Activated naive CD8-positive, alpha-beta T cell treated with anti-CD3 and anti-CD28 coated beads, Interleukin-2, amount 50 U/mL, for 24 hours (primary cell): ENCODE measurements around the gene NRXN2.
"Not testable (repeated sequence)": the region's sequence is repeated elsewhere in the genome, so short reads cannot be mapped to it uniquely, and the experiment has no call there.

Experiments
- ATAC-seq: fragments of 150-1000 bp; cut with Tn5 transposase; one replicate; pipeline ENCODE4 v1.10.0; 2021
- DNase-seq: peaks from one replicate; pipeline ENCODE4 v3.0.0; 2021
- H3K27ac Mint-ChIP-seq: one replicate; pipeline ENCODE4 v1.8.0; 2021; ENCODE audit warnings: mild to moderate bottlenecking, mixed read lengths
- H3K27me3 Mint-ChIP-seq: one replicate; pipeline ENCODE4 v1.8.0; 2021; ENCODE audit warnings: mixed read lengths
- H3K36me3 Mint-ChIP-seq: one replicate; pipeline ENCODE4 v1.8.0; 2021; ENCODE audit warnings: low read depth, mixed read lengths
- H3K4me1 Mint-ChIP-seq: one replicate; pipeline ENCODE4 v1.8.0; 2021; ENCODE audit warnings: mixed read lengths
- H3K4me3 Mint-ChIP-seq: one replicate; pipeline ENCODE4 v1.8.0; 2021; ENCODE audit warnings: mild to moderate bottlenecking, moderate library complexity, mixed read lengths
- H3K9me3 Mint-ChIP-seq: one replicate; pipeline ENCODE4 v1.8.0; 2021; ENCODE audit warnings: mixed read lengths

NRXN2 gene

DNA sequence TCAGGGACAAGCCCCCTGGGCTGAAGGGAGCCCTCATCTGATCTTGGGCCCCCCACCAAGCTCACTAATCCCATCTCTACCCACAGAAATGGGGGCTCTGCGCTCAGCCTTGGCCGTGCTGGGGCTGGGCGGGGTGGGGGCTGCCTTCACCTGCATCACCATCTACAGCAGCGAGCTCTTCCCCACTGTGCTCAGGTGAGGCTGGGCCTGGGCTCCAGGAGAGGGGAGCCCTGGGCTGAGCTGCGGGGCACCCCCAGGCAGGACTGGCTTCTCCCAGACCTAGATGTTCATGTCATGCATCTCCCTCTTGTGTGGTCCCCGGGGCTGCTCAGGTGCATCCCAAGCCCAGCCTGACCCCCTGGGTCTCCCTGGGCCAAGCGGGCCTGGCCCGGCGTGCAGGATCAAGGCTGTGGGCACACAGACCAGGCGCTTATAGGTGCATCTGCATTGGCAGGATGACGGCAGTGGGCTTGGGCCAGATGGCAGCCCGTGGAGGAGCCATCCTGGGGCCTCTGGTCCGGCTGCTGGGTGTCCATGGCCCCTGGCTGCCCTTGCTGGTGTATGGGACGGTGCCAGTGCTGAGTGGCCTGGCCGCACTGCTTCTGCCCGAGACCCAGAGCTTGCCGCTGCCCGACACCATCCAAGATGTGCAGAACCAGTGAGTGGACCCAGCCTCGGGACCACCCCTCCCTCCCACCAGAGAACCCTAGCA, 122.6 kb downstream of the NRXN2 start:
- DNase-seq (no peak), ATAC-seq (no peak)
- Mint-ChIP-seq H3K27me3 (no peaks in the 10 kb centered on the region), H3K36me3 (no peaks in the 10 kb centered on the region), H3K27ac (no peak overlapping the region), H3K9me3 (no peaks in the 10 kb centered on the region), H3K4me1 (no peaks in the 10 kb centered on the region), H3K4me3 (no peak overlapping the region)

DNA sequence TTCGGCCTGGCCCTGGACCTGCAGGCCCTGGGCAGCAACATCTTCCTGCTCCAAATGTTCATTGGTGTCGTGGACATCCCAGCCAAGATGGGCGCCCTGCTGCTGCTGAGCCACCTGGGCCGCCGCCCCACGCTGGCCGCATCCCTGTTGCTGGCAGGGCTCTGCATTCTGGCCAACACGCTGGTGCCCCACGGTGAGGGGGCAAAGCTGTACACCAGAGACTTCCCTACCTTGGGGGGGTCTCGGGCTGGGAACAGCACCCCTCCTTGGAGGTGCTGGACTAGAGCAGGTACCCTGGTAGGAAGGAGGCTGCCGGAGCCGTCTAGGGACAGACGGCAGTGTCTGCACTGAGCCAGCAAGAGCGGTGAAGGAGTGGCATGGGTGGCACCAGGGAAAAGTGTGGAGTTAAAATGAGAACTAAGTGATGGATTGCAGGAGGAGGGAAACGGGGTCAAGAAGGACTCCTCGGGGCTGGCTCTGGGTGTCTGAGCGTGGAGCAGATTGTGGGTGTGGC, 123.2 kb downstream of the NRXN2 start:
- no peak for DNase-seq
- ATAC-seq: no peak
- Mint-ChIP-seq H3K27ac (no peak overlapping the region), H3K4me3 (no peak overlapping the region), H3K36me3 (no peaks in the 10 kb centered on the region), H3K4me1 (no peaks in the 10 kb centered on the region), H3K27me3 (no peaks in the 10 kb centered on the region), H3K9me3 (no peaks in the 10 kb centered on the region)

DNA sequence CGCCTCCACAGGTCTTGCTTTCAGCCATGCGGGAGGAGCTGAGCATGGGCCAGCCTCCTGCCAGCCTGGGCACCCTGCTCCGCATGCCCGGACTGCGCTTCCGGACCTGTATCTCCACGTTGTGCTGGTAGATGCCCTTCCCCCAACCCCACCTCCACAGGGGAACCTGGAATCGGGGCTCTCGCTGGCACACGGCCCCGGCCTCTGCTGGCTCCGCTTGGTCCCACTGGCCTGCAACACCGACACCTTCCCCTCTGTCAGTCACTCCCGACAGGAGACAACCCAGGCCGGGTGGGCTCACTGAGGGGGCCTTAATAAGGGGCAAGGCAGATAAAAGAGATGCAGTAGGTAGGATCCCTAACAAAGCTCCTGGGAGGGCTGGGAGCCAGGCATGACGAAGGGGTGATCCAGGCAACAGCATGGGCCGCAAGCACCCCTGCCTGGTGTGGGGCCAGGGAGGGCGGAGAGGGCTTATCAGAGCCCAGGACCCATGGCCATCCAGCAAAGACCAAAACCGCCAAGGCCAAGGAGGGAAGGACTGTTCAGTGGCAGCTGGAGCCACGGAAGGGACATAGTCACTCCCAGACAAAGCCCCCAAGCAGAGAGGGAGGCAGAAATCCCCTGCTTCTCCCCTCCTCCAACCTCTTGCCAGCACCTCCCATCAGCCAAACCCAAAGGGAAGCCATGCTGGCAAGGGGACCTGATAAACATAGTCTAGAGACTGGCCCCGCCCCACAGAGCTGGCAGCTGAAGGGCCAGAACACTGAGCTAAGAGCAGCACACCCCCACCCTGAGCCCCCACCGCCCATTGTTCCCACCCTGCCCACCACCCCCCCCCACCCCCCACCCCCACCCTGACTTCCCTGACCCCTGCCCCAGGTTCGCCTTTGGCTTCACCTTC, 124.0 kb downstream of the NRXN2 start:
- no peak for ATAC-seq
- Mint-ChIP-seq H3K27me3 (no peaks in the 10 kb centered on the region), H3K9me3 (no peaks in the 10 kb centered on the region), H3K4me1 (no peaks in the 10 kb centered on the region), H3K27ac (no peak overlapping the region), H3K4me3 (no peak overlapping the region), H3K36me3 (no peaks in the 10 kb centered on the region)
- no peak for DNase-seq

DNA sequence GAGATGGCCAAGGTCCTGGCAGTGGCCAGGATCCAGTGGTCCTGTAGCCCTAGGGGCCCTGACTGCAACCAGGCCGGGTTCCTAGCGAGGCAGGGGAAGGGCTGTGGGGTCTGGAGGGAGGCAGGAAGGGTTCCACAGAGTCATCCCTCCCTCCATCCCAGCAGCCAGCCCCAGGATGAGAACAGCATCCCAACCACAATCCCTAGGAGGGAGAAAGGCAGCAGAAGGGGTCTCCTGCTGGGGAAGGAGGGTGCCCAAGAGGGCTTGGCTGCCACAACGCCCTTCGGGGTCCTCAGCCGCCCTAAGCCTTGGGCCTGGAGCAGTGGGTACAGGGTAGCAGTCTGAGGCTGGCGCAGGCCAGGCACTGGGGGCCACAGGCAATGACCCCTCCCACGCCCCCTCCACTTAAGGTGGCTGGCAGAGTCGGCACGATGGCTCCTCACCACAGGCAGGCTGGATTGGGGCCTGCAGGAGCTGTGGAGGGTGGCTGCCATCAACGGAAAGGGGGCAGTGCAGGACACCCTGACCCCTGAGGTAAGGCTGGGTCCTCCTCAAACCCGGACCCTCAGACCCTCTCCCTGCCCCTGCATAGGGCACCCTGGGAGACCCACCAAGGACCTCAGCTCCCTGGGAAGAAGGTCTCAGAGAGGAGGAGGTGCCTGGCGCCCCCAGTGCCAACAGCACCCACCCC, 124.7 kb downstream of the NRXN2 start:
- Mint-ChIP-seq H3K4me1 (no peaks in the 10 kb centered on the region), H3K27ac (no peak overlapping the region), H3K36me3 (no peaks in the 10 kb centered on the region), H3K9me3 (no peaks in the 10 kb centered on the region), H3K27me3 (no peaks in the 10 kb centered on the region), H3K4me3 (no peak overlapping the region)
- ATAC-seq (no peak), DNase-seq (no peak)

DNA sequence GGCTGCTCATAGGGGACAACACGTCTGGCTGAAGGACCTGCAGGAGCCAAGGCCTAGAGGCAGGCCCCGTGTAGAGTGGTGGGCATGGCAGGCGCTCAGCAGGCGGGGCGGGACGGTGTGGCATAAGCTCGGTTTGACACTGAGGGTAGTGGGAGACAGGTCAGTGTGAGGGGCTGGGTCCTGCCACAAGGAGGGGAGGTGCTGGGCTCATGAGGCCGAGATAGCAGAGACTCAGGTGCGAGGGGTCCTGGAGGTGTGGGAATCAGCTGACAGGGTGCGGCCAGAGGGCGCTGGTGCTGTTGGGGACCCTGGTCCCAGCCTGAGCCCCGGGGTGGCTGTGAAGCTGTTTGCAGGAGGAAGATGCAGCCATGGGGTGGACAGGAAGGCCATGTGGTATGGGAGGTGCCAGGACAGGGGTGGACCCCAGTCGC, 125.3 kb downstream of the NRXN2 start:
- ATAC-seq (no peak), DNase-seq (no peak)

DNA sequence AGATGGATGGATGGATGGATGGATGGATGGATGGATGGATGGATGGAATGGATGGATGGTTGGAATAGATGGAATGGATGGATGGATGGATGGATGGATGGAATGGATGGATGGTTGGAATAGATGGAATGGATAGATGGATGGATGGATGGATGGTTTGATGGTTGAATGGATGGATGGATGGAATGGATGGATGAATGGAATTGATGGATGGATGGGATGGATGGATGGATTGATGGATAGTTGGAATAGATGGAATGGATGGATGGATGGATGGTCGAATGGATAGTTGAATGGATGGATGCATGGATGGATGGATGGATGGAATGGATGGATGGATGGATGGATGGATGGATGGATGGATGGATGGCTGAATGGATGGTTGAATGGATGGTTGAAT, 127.1 kb downstream of the NRXN2 start:
- H3K27ac Mint-ChIP-seq, ATAC-seq, H3K4me1 Mint-ChIP-seq, H3K27me3 Mint-ChIP-seq, H3K4me3 Mint-ChIP-seq, H3K36me3 Mint-ChIP-seq, H3K9me3 Mint-ChIP-seq, DNase-seq: not testable (repeated sequence)

More for the DNA sequence above, 125.3 kb downstream of the NRXN2 start:
- no peak overlapping the region for H3K27ac Mint-ChIP-seq
- H3K4me3 Mint-ChIP-seq: no peak overlapping the region
- H3K4me1 Mint-ChIP-seq: no peaks in the 10 kb centered on the region
- H3K36me3 Mint-ChIP-seq: no peaks in the 10 kb centered on the region
- H3K27me3 Mint-ChIP-seq: no peaks in the 10 kb centered on the region
- H3K9me3 Mint-ChIP-seq: no peaks in the 10 kb centered on the region

DNA sequence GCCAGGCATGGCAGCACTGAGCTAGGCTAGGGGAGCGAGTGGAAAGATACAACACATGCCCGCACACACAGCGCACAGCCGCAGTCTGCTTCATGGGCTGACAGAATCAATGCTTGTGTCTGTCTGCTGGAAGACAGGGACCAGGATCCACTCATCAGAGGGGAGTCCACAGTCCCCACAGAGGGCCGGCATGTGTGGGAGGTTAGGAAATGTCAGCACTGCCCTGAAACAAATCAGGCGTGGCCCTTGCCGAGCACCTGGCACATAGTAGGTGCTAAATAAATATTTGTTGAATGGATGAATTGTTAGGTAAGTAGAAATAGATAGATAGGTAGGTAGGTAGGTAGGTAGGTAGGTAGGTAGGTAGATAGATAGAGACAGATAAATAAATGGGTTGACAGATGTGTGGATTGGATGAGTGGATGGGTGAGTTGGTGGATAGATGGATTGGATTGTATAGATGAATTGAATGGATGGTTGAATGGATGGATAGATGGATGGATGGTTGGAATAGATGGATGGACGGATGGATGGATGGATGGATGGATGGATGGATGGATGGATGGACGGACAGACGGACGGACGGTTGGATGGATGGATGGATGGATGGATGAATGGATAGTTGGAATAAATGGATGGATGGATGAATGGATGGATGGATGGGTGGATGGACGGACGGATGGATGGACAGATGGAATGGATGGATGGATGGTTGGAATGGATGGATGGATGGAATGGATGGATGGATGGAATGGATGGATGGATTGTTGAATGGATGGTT, 128.6 kb downstream of the NRXN2 start:
- Mint-ChIP-seq H3K27me3 (no peaks in the 10 kb centered on the region), H3K4me3 (no peak overlapping the region), H3K9me3 (no peaks in the 10 kb centered on the region), H3K36me3 (no peaks in the 10 kb centered on the region), H3K4me1 (no peaks in the 10 kb centered on the region), H3K27ac (no peak overlapping the region)
- ATAC-seq (no peak), DNase-seq (no peak)

DNA sequence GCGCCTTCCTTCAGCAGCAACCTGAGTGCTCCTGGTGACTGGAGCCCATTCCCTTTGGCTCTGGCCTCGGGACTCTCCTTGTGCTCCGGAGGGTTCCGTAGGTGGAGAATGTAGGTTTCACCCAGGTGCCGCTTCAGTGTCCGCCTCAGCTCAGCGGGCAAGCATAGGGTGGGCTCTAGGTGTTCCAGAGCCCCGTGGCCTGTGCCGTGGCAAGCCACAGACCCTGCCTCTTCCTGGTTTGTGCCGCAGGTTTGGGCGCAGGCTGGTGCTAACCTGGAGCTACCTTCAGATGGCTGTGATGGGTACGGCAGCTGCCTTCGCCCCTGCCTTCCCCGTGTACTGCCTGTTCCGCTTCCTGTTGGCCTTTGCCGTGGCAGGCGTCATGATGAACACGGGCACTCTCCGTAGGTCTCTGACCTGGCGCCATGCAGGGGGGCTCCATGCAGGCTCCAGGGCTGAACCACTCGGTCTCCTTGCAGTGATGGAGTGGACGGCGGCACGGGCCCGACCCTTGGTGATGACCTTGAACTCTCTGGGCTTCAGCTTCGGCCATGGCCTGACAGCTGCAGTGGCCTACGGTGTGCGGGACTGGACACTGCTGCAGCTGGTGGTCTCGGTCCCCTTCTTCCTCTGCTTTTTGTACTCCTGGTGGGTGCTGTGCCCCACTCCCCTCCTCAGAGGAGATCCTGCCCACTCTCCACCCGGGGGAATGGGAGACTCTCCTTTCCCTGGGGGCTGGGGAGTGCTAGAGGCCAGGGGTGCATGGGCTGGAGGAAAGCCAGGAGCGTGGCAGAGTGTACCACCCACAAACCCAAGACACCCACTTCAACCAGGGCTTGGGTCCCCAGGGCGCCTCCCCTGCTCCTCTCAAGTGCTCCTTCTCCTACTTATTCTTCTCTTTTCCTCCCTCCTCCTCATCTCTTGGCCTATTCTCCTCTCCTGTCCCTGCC, 129.6 kb downstream of the NRXN2 start:
- ATAC-seq: no peak

DNA sequence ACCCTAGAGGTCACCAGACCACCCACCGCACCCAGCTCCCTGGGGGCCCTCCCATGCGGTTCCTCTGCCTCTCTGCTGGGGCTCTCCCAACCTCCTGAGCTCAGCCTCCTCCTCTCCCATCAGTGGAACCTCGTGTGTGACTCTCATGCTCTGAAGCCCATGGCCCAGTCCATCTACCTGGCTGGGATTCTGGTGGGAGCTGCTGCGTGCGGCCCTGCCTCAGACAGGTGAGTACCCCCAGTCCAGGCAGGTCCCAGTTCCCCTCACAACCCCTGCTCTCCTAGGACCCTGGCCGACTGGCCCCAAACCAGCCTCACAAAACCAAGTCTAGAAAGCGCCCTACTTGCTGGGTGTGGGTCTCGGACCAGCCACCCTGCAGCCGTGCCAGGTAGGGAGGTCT, 130.3 kb downstream of the NRXN2 start:
- DNase-seq (no peak), ATAC-seq (peak; percentile 18)
- H3K36me3 Mint-ChIP-seq: no peaks in the 10 kb centered on the region
- no peak overlapping the region for H3K27ac Mint-ChIP-seq
- H3K4me1 Mint-ChIP-seq: no peaks in the 10 kb centered on the region
- H3K9me3 Mint-ChIP-seq: peaks cover 11% of the 10 kb centered on the region
- peaks cover 5% of the 10 kb centered on the region for H3K27me3 Mint-ChIP-seq
- H3K4me3 Mint-ChIP-seq: no peak overlapping the region

More for the DNA sequence above, 129.6 kb downstream of the NRXN2 start:
- peaks cover 4% of the 10 kb centered on the region for H3K9me3 Mint-ChIP-seq
- DNase-seq: no peak
- H3K4me3 Mint-ChIP-seq: no peak overlapping the region
- peaks cover 3% of the 10 kb centered on the region for H3K27me3 Mint-ChIP-seq
- no peaks in the 10 kb centered on the region for H3K4me1 Mint-ChIP-seq
- H3K36me3 Mint-ChIP-seq: no peaks in the 10 kb centered on the region
- H3K27ac Mint-ChIP-seq: no peak overlapping the region

DNA sequence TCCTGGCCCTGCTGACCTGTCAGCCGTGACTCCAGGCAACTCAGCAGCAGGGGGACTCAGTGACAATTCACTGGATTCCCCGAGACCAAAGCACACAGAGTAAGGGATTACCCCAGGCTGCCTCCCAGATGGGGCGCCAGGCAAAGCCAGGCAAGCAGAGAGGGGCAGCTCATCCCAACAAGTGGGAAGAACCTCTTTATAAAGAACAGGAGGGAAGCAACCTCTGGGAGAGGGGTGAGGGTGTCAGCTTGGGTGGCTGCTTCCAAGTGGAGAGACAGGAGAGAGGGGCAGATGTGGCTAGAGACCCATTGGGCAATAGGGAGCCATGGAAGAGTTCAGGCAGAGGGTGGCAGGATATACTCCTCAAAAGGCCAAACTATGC, 130.8 kb downstream of the NRXN2 start:
- H3K36me3 Mint-ChIP-seq: no peaks in the 10 kb centered on the region
- no peak overlapping the region for H3K27ac Mint-ChIP-seq
- no peak overlapping the region for H3K4me3 Mint-ChIP-seq
- peaks cover 6% of the 10 kb centered on the region for H3K27me3 Mint-ChIP-seq
- DNase-seq (no peak), ATAC-seq (no peak)
- H3K9me3 Mint-ChIP-seq: peaks cover 11% of the 10 kb centered on the region
- no peaks in the 10 kb centered on the region for H3K4me1 Mint-ChIP-seq

DNA sequence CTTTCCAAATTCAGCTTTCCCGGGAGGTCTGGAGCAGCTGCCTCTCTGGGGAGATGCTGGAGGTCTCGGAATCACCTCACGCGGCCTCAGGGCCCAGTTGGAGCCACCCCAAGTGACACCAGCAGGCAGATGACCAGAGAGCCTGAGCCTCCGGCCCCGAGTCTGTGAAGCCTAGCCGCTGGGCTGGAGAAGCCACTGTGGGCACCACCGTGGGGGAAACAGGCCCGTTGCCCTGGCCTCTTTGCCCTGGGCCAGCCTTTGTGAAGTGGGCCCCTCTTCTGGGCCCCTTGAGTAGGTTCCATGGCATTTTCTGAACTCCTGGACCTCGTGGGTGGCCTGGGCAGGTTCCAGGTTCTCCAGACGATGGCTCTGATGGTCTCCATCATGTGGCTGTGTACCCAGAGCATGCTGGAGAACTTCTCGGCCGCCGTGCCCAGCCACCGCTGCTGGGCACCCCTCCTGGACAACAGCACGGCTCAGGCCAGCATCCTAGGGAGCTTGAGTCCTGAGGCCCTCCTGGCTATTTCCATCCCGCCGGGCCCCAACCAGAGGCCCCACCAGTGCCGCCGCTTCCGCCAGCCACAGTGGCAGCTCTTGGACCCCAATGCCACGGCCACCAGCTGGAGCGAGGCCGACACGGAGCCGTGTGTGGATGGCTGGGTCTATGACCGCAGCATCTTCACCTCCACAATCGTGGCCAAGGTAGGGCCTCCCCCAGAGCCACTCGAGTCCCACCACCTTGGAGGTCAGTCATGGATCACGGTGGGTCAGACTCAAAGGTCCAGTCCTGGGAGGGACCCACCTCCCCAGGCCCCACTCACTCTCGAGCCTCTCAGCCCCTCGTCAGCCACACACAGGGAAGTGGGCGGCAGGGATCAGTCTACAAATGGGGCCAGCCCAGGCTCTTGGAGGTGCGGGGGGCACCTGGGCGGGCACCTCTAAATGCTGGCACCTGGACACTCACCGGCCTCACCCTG, 131.5 kb downstream of the NRXN2 start:
- DNase-seq: no peak
- Mint-ChIP-seq H3K27me3 (peaks cover 7% of the 10 kb centered on the region), H3K36me3 (no peaks in the 10 kb centered on the region), H3K4me3 (no peak overlapping the region), H3K9me3 (peaks cover 11% of the 10 kb centered on the region), H3K27ac (no peak overlapping the region), H3K4me1 (no peaks in the 10 kb centered on the region)
- no peak for ATAC-seq

DNA sequence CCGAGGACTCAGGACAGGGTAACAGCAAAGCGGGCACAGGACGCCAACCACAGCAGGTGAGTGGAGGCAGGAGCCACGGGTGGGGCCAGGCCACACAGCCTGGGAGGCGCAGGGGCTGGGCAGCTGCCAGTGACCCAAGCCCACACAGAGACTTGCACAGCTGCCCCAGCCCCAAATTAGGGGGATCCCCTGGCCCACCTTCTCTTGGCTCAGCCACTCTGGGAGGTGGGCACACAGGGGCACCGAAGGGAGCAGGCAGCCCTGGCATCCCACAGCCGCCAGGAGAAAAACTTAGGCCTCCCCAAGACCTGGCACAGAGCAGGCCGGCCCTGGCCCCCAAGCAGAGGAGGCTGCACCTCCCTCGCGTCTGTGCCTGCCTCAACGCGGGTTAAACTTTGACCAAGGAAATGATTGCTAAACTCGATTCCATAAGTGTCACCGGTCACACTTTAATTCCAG, 132.2 kb downstream of the NRXN2 start, which contains the start of gene SLC22A12:
TSS of gene SLC22A12 (plus strand) at position 458 of the 459 bp plus-strand sequence. CDS start 337 bp downstream, outside the sequence.
- DNase-seq (no peak), ATAC-seq (peak; percentile 8)
- Mint-ChIP-seq H3K4me3 (no peak within 1 kb of the TSS), H3K27ac (no peak within 1 kb of the TSS), H3K9me3 (peaks cover 11% of the 10 kb centered on the region), H3K4me1 (no peaks in the 10 kb centered on the region), H3K27me3 (peaks cover 11% of the 10 kb centered on the region), H3K36me3 (no peaks in the 10 kb centered on the region)
